Measurements from ENCODE around the gene RPS28.
"Not testable (repeated sequence)": the region's sequence is repeated elsewhere in the genome, so short reads cannot be mapped to it uniquely, and the experiment has no call there.

Gene RPS28

GRCh38 chr19:8342684-8343482 lies 21.6 kb downstream of the RPS28 start, which contains the start of gene KANK3:
KANK3 (minus strand) TSS chr19:8343262; CDS start chr19:8337828, 5,434 bp downstream.
- DNase-seq (ENCODE audit: low read depth) = peak; percentile 88

GRCh38 chr19:8343483-8343844 lies 22.2 kb downstream of the RPS28 start:
- DNase-seq (ENCODE audit: low read depth) = no peak

GRCh38 chr19:8349629-8350372 lies 28.5 kb downstream of the RPS28 start:
- DNase-seq (ENCODE audit: low read depth) = not testable (repeated sequence)

GRCh38 chr19:8352134-8352827 lies 31.0 kb downstream of the RPS28 start:
- DNase-seq (ENCODE audit: low read depth) = no peak

- not testable (repeated sequence) for DNase-seq (ENCODE audit: low read depth)
Observed at GRCh38 chr19:8352845-8353244, 31.5 kb downstream of the RPS28 start.

- no peak for DNase-seq (ENCODE audit: low read depth)
Observed at GRCh38 chr19:8355631-8356402, 34.5 kb downstream of the RPS28 start.

GRCh38 chr19:8357007-8357521 lies 35.8 kb downstream of the RPS28 start:
- DNase-seq (ENCODE audit: low read depth) = no peak

GRCh38 chr19:8358948-8359347 lies 37.7 kb downstream of the RPS28 start:
- no peak for DNase-seq (ENCODE audit: low read depth)

- no peak for DNase-seq (ENCODE audit: low read depth)
Observed at GRCh38 chr19:8360196-8360595, 38.9 kb downstream of the RPS28 start.

- no peak for DNase-seq (ENCODE audit: low read depth)
Observed at GRCh38 chr19:8361921-8362793, 40.9 kb downstream of the RPS28 start.

- no peak for DNase-seq (ENCODE audit: low read depth)
Observed at GRCh38 chr19:8363803-8364771, 42.8 kb downstream of the RPS28 start, which contains the start of gene ANGPTL4. ANGPTL4 (plus strand) TSS chr19:8364155; CDS start chr19:8364322, 167 bp downstream.

- DNase-seq (ENCODE audit: low read depth) = no peak
Observed at GRCh38 chr19:8366121-8366581, 44.9 kb downstream of the RPS28 start.

- no peak for DNase-seq (ENCODE audit: low read depth)
Observed at GRCh38 chr19:8366961-8367326, 45.6 kb downstream of the RPS28 start.

- DNase-seq (ENCODE audit: low read depth) = no peak
Observed at GRCh38 chr19:8367327-8368001, 46.2 kb downstream of the RPS28 start.

GRCh38 chr19:8370176-8371010 lies 49.1 kb downstream of the RPS28 start:
- DNase-seq (ENCODE audit: low read depth) = no peak

GRCh38 chr19:8371011-8371804 lies 49.9 kb downstream of the RPS28 start:
- no peak for DNase-seq (ENCODE audit: low read depth)
